ENCODE measurements around the gene STAP1.
"Not testable (repeated sequence)": the region's sequence is repeated elsewhere in the genome, so short reads cannot be mapped to it uniquely, and the experiment has no call there.

Gene STAP1

DNA sequence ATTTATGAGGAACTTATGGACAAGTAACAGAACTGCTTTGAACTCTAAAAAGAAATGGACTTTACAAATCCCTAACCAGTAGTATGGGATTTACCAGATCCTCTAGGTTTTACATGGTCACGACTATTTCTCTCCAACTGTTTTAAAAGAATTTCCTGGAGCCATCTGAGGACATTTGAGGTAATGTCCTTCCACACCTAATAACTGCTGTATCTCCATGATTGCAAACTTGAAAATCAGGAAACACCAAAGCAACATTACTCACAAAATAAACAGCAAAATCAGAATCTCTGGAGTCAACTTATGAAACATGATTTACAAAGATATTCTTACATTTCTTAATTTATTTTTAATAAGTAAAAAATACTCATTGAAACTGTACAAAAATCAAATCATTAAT, 58.0 kb downstream of the STAP1 start:
- DNase-seq (ENCODE audit: low read depth, low spot score), result no peak

DNA sequence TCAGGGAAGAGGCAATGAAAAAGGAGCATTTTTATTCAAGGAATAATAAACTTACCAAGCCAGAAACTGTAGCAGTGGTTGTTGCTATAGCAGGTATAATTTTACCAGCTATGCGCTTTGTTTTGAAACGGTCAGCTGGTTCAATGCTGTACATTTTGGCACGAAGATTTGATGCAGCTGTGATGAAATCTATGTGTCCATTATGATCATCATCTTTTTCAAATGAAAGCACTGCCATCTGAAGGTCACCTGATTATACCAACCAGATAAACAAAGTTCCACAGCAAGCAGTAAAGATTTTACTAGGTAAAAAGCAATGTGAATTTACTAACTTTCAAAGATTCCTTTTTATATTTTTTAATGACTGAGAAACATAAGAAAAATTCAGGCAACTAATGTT, 66.4 kb downstream of the STAP1 start:
- no peak for DNase-seq (ENCODE audit: low read depth, low spot score)

DNA sequence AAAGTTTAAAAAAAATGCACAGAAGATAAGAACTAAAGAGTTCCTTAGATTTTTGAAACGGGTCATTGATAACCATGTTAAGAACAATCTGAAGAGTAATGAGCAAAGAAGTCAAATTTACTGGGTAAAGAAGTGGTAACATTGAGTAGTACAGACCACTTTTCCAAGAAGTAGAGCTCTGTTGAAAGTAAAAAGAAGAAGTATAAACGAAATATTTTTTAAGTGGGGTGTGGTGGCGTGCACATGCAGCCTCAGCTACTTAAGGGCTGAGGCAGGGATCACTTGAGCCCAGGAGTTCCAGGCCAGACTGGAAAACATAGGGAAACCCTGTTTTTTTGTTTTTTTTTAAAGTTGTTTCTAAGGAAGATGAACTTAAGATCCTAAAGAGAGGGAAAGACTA, 74.0 kb downstream of the STAP1 start:
- no peak for DNase-seq (ENCODE audit: low read depth, low spot score)

DNA sequence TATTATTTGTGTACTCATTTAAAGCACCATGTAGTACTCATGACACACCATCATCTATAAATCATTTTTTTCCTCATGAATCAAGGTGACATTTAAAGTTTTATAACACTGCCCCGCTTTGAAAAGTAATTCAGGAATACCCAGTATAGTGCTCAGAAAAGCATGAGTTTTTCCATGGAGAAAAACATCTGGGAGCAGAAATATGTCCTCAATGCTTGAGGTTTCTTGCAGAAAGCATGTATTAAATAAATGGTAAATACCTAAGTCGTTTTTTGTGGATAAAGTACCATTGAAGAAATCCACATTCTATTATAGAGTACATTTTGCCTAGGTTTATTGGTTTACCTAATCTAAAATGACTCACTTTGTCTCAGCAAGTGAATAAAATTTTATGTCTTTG, 76.2 kb downstream of the STAP1 start:
- no peak for DNase-seq (ENCODE audit: low read depth, low spot score)

DNA sequence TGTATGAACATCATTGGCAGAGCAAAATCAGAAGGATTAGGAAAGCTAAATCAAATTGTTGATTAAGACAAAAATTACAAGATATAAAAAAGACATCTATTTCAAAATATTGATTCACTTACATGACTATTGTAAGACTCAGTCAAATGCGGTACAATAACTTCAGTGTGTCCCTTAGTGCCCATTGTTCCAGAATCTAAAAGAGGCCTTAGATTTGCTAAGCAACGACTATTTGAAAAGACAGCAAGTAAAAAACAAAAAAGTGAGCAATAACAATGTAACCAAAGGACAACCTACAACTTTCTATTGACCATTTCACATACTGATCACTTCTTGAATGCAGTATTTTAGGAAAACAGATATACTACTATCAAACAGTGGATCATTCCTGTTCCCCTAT, 76.8 kb downstream of the STAP1 start:
- no peak for DNase-seq (ENCODE audit: low read depth, low spot score)

DNA sequence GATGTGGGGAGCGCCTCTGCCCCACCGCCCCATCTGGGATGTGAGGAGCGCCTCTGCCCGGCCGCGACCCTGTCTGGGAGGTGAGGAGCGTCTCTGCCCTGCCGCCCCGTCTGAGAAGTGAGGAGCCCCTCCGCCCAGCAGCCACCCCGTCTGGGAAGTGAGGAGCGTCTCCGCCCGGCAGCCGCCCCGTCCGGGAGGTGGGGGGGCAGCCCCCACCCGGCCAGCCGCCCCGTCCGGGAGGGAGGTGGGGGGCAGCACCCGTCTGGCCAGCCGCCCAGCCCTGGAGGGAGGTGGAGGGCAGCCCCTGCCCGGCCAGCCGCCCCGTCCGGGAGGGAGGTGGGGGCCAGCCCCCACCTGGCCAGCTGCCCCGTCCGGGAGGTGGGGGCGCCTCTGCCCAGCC, 78.5 kb downstream of the STAP1 start:
- DNase-seq (ENCODE audit: low read depth, low spot score), result not testable (repeated sequence)

DNA sequence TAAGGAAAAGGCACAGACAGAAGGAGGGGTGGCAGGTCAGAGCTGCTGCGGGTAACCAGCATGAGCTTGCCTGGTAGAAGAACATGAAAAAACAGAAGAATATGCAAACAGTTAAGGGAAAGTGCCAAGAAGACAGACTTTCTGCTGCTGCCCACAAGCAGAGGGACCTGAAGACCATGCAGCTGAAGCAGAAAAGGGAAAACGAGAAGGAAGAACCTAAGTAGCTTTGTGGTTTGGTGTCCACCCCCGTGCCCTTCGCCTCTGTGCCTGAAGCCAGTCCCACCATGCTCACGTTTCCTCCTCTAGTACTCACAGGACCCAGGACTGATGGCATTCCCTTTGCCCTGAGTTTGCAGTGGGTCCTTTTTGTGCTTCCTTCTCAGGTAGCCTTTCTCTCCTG, 79.6 kb downstream of the STAP1 start:
- no peak for DNase-seq (ENCODE audit: low read depth, low spot score)

DNA sequence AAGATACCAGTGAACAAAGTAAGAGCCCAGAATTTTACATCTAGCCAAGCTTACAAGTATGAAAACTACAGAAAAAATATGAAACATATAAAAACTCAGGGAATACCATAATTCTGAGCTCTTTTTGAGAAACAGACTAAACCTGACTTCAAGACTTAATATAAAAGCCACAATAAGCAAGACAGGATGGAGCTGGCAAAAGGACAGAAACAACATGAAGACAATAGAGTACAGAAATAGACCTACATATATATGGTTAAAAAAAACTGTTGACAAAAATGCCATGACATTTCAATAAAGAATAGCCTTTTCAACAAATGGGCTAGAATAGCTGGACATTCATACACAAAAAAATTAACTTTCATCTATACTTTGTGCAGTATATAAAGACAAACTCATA, 93.0 kb downstream of the STAP1 start:
- no peak for DNase-seq (ENCODE audit: low read depth, low spot score)
